SJSA1 (cell line): ENCODE results near the gene MICU1. TPM values are rescaled to one million over a fixed set of nuclear protein-coding genes. Genes with fewer than 3 reads are reported as not detected.

Experiments used
- DNase-seq, 2 experiments: peaks; one replicate each; pipeline ENCODE4 v3.0.0-alpha.2; 2015 to 2020; ENCODE audit warnings: low spot score in 2 of 2, low read depth in 1 of 2
- H3K27ac ChIP-seq: fragments of 250-450 bp; sonication (Bioruptor Pico); 2 replicates; pipeline ENCODE4 v1.5.1; 2020; ENCODE audit warnings: mild to moderate bottlenecking, moderate library complexity
- H3K27me3 ChIP-seq: fragments of 250-450 bp; sonication (Bioruptor Pico); replicated peaks from 2 replicates; pipeline ENCODE4 v1.5.1; 2020; ENCODE audit warnings: mild to moderate bottlenecking, moderate library complexity
- H3K36me3 ChIP-seq: fragments of 250-450 bp; sonication (Bioruptor Pico); 2 replicates; pipeline ENCODE4 v1.5.1; 2020; ENCODE audit warnings: mild to moderate bottlenecking
- H3K4me1 ChIP-seq: fragments of 250-450 bp; sonication (Bioruptor Pico); replicated peaks from 2 replicates; pipeline ENCODE4 v1.6.1; 2021; ENCODE audit warnings: mild to moderate bottlenecking
- H3K4me3 ChIP-seq: fragments of 250-450 bp; sonication (Bioruptor Pico); 2 replicates; pipeline ENCODE4 v1.5.1; 2020; ENCODE audit warnings: mild to moderate bottlenecking
- H3K9me3 ChIP-seq: fragments of 250-450 bp; sonication (Bioruptor Pico); replicated peaks from 2 replicates; pipeline ENCODE4 v1.5.1; 2020; ENCODE audit warnings: mild to moderate bottlenecking
- total RNA-seq: library from RNA; depleted of rRNA; stranded (reverse); fragments of >200 nt; shearing (Covaris generic); gene quantifications from 2 replicates; pipeline ENCODE4 v1.2.3, GENCODE V29; 2014

MICU1 gene
- total RNA-seq, 1 experiment from 2014 or later = 57.1 TPM

GRCh38 chr10:72611783-72612182, 14.1 kb downstream of the MICU1 start:
- H3K27ac ChIP-seq = no peak overlapping the region
- H3K27me3 ChIP-seq = no peaks in the 10 kb centered on the region
- no peak overlapping the region for H3K4me3 ChIP-seq
- no peaks in the 10 kb centered on the region for H3K9me3 ChIP-seq
- no peak for DNase-seq
- H3K36me3 ChIP-seq = no peaks in the 10 kb centered on the region; the same call in 1 of the 2 replicates
- H3K4me1 ChIP-seq = no peaks in the 10 kb centered on the region

- Histone ChIP-seq H3K4me3 (no peak overlapping the region), H3K4me1 (no peaks in the 10 kb centered on the region), H3K27me3 (no peaks in the 10 kb centered on the region), H3K9me3 (no peaks in the 10 kb centered on the region), H3K36me3 (no peaks in the 10 kb centered on the region; the same call in 1 of the 2 replicates), H3K27ac (no peak overlapping the region)
- DNase-seq = no peak
Measured at GRCh38 chr10:72610466-72610865, 15.4 kb downstream of the MICU1 start.

GRCh38 chr10:72605122-72605521, 20.8 kb downstream of the MICU1 start:
- H3K27me3 ChIP-seq = no peaks in the 10 kb centered on the region
- H3K4me1 ChIP-seq = no peaks in the 10 kb centered on the region; the same call in 1 of the 2 replicates
- H3K36me3 ChIP-seq = peaks cover 4% of the 10 kb centered on the region; the same call in 1 of the 2 replicates
- no peak overlapping the region for H3K27ac ChIP-seq
- H3K9me3 ChIP-seq = no peaks in the 10 kb centered on the region
- H3K4me3 ChIP-seq = no peak overlapping the region
- no peak for DNase-seq

DNA sequence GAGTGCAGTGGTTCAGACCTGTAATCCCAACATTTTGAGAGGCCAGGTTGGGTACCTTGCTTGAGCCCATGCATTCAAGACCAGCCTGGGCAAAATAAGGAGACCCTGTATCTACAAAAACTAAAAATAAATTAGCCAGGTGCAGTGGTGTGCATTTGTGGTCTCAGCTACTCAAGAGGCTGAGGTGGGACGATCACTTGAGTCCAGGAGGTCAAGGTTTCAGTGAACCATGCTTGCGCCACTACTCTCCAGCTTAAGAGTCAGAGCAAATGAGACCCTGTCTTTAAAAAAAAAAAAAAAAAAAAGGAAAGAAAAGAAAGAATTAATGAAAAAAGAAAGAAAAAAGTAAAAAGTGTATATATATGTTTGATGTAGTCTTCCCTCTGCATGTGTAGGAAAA, 24.7 kb downstream of the MICU1 start:
- no peaks in the 10 kb centered on the region; the same call in 1 of the 2 replicates for H3K4me1 ChIP-seq
- H3K4me3 ChIP-seq = no peak overlapping the region
- H3K27ac ChIP-seq = no peak overlapping the region
- H3K27me3 ChIP-seq = no peaks in the 10 kb centered on the region
- no peaks in the 10 kb centered on the region for H3K9me3 ChIP-seq
- H3K36me3 ChIP-seq = 0 out of 2 replicates have a peak, but pooled peaks cover 4% of the 10 kb centered on the region
- DNase-seq = no peak

DNA sequence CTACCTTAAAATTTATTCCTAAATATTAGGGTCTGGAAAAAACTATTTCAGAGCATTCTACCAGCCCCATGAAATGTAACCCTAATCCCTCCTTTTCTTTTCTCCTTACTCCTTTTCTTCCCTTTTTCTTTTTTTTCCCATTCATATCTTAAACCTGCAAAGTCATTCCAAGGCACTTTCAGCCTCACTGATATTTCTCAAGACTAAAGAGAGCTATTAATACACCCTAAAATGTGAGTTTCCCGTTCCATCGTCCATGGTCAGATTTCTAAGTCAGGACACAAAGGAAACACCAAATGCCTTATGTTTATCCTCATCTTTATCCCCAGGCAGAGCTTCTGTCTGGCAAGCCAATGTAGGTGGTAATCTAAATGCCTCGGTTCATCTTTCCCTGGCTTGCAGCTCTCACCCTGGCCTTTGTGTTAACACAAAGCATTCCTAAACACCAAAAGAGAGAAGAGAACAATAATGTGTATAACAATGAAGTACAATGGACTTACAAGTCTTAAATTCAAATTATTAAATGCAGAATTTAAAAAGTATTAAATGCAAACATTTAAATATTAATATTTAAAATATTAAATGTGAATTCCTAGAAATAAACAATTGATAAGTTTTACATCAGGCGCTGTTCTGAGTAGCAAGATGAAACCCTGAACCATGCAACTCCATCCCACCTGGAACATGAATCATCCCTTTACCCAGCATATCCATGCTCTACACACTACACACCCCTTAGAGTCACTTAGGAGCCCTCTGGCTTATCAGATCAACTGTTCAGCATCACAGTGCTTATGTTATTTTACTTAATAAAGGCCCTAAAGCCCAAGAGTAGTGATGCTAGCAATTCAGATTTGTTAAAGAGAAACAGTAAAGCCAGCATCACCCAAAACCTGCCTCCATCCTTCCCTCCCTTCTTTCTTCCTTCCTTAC, 26.8 kb downstream of the MICU1 start:
- no peak overlapping the region for H3K27ac ChIP-seq

DNA sequence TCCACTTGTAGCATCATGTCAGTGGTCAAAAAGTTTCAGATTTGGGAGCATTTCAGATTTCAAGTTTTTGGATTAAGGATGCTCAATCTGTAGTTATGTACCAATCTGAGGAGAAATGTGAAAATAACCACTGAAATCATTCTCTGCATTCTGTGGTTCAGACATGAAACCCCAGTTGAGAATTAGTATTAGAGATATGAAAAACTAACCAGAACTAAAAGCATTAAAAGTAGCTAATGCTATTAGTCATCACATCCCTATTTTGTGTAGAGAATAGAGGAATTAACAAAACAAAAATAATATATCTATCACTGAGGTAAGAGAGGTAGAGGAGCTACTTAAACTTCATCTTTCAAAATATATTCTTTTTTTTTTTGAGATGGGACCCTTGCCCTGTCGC, 28.0 kb downstream of the MICU1 start:
- Histone ChIP-seq H3K36me3 (0 out of 2 replicates have a peak, but pooled peaks cover 6% of the 10 kb centered on the region), H3K4me1 (no peaks in the 10 kb centered on the region), H3K27ac (no peak overlapping the region), H3K9me3 (no peaks in the 10 kb centered on the region), H3K27me3 (no peaks in the 10 kb centered on the region), H3K4me3 (no peak overlapping the region)
- no peak for DNase-seq

More for the DNA sequence above, 26.8 kb downstream of the MICU1 start:
- Histone ChIP-seq H3K36me3 (0 out of 2 replicates have a peak, but pooled peaks cover 6% of the 10 kb centered on the region), H3K4me1 (no peaks in the 10 kb centered on the region), H3K9me3 (no peaks in the 10 kb centered on the region), H3K27me3 (no peaks in the 10 kb centered on the region), H3K4me3 (no peak overlapping the region)
- DNase-seq = no peak

- Histone ChIP-seq H3K4me3 (no peak overlapping the region), H3K4me1 (no peaks in the 10 kb centered on the region), H3K27ac (no peak overlapping the region), H3K36me3 (0 out of 2 replicates have a peak, but pooled peaks cover 2% of the 10 kb centered on the region), H3K27me3 (no peaks in the 10 kb centered on the region), H3K9me3 (no peaks in the 10 kb centered on the region; the same call in 1 of the 2 replicates)
- DNase-seq = no peak
Measured at GRCh38 chr10:72595436-72595835, 30.4 kb downstream of the MICU1 start.

- Histone ChIP-seq H3K4me3 (no peak overlapping the region), H3K27ac (no peak overlapping the region), H3K9me3 (no peaks in the 10 kb centered on the region; the same call in 1 of the 2 replicates), H3K4me1 (no peaks in the 10 kb centered on the region), H3K36me3 (0 out of 2 replicates have a peak, but pooled peaks cover 2% of the 10 kb centered on the region), H3K27me3 (no peaks in the 10 kb centered on the region)
- DNase-seq = no peak
Measured at GRCh38 chr10:72593963-72594362, 31.9 kb downstream of the MICU1 start.

DNA sequence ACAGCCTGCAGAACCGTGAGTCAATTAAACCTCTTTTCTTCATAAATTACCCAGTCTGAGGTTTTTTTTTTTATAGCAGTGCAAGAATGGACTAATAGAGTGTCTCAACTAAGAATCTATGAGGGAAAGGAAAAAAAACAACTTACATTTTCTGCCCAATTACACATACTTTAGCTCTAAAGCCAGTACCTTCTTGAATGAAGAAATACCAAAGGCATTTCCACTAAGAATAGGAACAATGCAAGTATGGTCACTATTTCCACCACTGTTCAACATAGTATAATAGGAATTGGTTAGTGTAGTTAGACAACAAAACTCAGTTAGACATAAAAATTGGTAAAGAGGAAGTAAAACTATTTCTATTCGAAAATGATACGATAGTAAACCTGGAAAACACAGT, 37.6 kb downstream of the MICU1 start:
- DNase-seq = no peak
- H3K4me3 ChIP-seq = no peak overlapping the region
- no peaks in the 10 kb centered on the region; the same call in 1 of the 2 replicates for H3K9me3 ChIP-seq
- no peaks in the 10 kb centered on the region for H3K36me3 ChIP-seq
- H3K27me3 ChIP-seq = no peaks in the 10 kb centered on the region
- no peak overlapping the region for H3K27ac ChIP-seq
- no peaks in the 10 kb centered on the region for H3K4me1 ChIP-seq

DNA sequence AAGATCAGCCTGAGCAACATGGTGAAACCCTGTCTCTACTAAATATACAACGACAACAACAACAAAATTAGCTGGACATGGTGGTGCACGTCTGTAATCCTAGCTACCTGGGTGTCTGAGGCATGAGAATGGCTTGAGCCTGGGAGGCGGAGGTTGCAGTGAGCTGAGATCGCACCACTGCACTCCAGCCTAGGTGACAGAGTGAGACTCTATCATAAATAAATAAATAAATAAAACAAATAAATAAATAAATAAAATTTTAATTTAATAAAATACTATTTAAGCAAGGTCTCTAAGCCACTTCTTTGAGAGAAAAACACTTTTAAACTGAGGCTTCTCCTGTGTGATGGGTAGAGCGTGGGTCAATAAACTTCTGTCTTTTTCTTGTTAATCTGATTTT, 38.3 kb downstream of the MICU1 start:
- no peak overlapping the region for H3K27ac ChIP-seq
- H3K4me3 ChIP-seq = no peak overlapping the region
- H3K36me3 ChIP-seq = no peaks in the 10 kb centered on the region
- DNase-seq = no peak
- H3K4me1 ChIP-seq = no peaks in the 10 kb centered on the region
- no peaks in the 10 kb centered on the region; the same call in 1 of the 2 replicates for H3K9me3 ChIP-seq
- H3K27me3 ChIP-seq = no peaks in the 10 kb centered on the region

GRCh38 chr10:72574636-72575035, 51.2 kb downstream of the MICU1 start:
- Histone ChIP-seq H3K36me3 (no peaks in the 10 kb centered on the region), H3K4me1 (no peaks in the 10 kb centered on the region), H3K27ac (no peak overlapping the region), H3K4me3 (no peak overlapping the region), H3K27me3 (no peaks in the 10 kb centered on the region), H3K9me3 (no peaks in the 10 kb centered on the region)
- DNase-seq = no peak

DNA sequence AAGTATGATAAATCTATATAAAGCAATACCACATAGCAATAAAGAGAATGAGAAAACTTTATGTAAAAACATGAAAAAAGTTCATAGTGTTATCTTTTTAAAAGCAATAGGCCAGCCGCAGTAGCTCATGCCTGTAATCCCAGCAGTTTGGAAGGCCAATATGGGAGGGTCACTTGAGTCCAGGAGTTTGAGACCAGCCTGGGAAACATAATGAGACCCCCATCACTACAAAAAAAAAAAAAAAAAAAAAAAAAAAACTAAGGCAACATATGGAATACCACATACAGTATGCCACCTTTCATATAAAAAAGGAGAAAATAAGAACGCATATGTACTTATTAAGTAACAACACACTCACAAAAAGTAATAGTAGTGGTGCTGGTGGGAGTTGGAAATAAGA, 52.8 kb downstream of the MICU1 start:
- Histone ChIP-seq H3K4me1 (0 out of 2 replicates have a peak, but pooled peaks cover 3% of the 10 kb centered on the region), H3K27ac (no peak overlapping the region), H3K36me3 (no peaks in the 10 kb centered on the region), H3K27me3 (no peaks in the 10 kb centered on the region), H3K9me3 (no peaks in the 10 kb centered on the region), H3K4me3 (no peak overlapping the region)
- no peak for DNase-seq

DNA sequence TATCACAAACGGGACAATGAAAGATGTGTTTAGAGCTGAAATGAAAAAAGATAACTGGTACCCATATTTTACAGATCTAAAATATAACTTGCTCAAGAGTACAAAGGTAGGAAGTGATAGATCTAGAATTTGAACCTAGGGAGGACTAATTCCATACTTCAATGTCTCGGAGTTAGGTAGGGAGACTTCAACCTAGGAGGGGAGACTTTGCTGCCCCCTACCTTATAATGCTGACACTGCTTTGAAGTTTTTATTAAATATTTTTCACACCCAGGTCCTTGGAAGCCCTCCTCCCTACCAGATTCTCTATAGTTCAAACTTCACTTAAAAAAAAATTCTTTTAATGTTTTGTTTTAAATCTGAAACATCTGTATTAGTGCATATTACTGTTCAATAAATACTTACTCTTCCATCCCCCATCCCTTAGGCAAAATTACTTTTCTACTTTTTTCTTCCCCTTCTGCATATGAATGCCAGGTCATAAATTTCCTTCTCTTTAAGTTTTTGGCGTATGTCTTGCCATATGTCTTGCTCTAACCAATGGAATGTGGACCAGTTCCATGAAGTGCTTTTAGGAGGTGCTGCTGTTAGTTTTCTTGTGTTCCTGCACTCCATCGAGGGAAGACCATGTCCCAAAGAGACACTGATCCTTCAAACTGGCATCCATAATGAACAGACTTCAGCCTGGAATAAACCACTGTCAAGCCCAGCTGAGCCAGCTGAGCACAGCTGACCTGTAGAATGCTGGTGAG, 57.8 kb downstream of the MICU1 start:
- Histone ChIP-seq H3K27me3 (no peaks in the 10 kb centered on the region), H3K27ac (no peak overlapping the region; the same call in 1 of the 2 replicates), H3K36me3 (peaks cover 16% of the 10 kb centered on the region), H3K4me1 (peaks cover 9% of the 10 kb centered on the region; the same call in 1 of the 2 replicates), H3K4me3 (no peak overlapping the region), H3K9me3 (no peaks in the 10 kb centered on the region)
- no peak for DNase-seq
